Kidney tubule cell (primary cell): Measurements from ENCODE around the gene PLSCR5.
A peak's percentile ranks its signal among the peaks of the same experiment; 100 is the strongest.

Source experiments
- DNase-seq: peaks from one replicate; pipeline ENCODE4 v3.0.0-alpha.2; 2018; ENCODE audit warnings: low spot score

PLSCR5 gene

GRCh38 chr3:146585156-146585555, 20.0 kb downstream of the PLSCR5 start:
- DNase-seq: no peak

DNA sequence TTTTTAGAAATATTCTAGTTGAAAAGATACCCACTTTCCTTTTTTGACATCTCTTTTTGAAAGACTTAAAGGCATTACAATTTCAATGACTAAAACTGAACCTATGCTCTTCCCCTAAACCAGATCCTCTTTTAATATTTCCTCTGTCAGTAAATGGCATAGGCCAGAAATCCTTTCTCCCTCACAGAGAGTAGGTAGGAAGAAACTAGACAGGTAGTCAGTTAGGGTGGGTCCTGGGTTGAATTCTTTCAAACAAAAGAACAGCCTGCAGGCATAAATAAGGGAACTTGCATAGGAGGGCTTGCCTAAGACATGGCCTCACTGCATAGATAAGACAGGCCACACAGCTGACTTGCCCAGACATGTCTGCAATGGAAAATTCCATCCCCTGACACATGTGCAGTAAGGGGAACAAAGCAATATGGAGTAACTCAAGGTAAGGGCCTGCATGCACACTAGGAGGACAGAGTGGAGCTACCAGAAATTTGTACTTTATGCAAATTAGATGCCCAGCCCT, 23.1 kb downstream of the PLSCR5 start:
- DNase-seq: no peak

- DNase-seq: no peak
Observed at GRCh38 chr3:146581080-146581601, 24.0 kb downstream of the PLSCR5 start.

DNA sequence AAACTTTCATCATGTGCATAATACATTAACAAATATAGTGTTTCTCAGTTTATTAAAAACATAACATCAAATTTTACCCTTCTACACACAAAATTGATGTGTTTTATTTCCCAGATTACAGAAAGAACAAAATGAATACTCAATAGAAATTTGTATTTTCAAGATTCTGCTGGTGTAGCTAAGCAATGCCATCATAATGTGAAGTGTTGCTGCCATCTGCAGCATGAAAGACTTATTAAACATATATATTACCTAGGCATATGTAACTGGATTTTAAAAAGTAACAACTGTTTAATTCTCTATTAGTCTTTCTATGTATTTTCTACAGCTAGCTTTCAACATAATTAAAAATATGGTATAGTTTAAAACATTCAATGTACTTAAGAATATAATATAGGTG, 27.5 kb downstream of the PLSCR5 start:
- DNase-seq: peak; percentile 58

DNA sequence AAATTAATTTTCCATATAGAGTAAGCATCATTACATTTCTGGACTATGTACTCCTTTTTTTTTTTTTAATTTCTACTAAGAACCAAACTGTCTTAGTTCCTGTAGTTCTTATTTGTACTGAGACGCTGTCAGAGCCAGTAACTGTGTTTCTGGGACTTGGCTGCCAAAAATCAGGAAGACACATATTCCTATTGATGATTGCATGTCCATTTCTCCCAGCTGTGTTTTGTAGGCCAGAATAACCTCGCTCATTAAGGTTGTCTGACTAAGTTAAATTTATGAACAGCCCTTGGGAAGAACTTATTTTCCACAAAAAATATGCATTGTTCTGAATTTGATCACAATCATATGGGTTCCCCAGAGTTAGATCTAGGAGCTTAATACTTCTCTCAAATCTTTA, 29.5 kb downstream of the PLSCR5 start:
- no peak for DNase-seq

- DNase-seq: no peak
Observed at GRCh38 chr3:146574173-146574572, 31.0 kb downstream of the PLSCR5 start.

- no peak for DNase-seq
Observed at GRCh38 chr3:146569314-146569713, 35.8 kb downstream of the PLSCR5 start.

DNA sequence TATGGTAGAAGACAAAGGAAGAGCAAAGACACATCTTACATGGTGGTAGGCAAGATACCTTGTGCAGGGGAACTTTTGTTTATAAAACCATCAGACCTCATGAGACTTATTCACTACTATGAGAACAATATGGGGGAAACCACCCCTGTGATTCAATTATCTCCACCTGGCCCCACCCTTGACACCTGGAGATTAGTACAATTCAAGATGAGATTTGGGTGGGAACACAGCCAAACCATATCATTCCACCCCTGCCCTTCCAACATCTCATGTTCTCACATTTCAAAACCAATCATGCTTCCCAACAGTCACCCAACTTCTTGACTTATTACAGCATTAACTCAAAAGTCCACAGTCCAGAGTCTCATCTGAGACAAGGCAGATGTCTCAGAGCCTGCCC, 39.0 kb downstream of the PLSCR5 start:
- DNase-seq: no peak

DNA sequence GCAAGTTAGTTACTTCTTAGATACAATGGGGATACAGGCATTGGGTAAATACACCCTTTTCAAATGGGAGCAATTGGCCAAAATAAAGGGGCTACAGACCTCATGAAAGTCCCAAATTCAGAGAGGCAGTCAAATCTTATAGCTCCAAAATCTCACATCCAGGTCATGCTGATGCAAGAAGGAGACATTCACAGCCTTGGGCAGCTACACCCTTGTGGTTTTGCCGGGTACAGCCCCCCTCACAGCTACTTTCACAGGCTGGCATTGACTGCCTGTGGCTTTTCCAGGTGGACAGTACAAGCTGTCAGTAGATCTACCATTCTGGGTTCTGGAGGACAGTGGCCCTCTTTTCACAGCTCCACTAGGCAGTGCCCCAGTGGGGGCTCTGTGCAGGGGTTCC, 43.3 kb downstream of the PLSCR5 start:
- no peak for DNase-seq

GRCh38 chr3:146561463-146561862, 43.7 kb downstream of the PLSCR5 start:
- no peak for DNase-seq

- no peak for DNase-seq
Observed at GRCh38 chr3:146560678-146561077, 44.5 kb downstream of the PLSCR5 start.

GRCh38 chr3:146559388-146559787, 45.8 kb downstream of the PLSCR5 start:
- DNase-seq: no peak

DNA sequence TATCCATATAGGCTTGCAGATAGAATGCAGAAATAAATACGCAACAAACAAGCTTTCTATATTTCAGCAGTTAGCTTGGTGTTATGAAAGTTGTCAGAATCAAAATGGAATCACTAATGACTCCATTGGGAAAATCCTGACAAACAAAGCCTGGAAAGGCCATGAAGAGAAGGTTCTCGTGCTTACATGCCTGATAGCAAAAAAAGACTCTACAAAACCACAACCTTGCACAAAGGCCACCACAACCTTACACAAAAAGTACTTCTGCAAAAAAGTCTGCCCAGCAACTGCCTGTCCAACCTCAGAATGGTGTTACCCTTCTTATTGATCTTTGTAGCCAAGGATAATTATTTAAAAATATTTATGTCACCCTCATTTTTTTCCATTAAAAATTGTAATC, 46.4 kb downstream of the PLSCR5 start:
- DNase-seq: no peak

DNA sequence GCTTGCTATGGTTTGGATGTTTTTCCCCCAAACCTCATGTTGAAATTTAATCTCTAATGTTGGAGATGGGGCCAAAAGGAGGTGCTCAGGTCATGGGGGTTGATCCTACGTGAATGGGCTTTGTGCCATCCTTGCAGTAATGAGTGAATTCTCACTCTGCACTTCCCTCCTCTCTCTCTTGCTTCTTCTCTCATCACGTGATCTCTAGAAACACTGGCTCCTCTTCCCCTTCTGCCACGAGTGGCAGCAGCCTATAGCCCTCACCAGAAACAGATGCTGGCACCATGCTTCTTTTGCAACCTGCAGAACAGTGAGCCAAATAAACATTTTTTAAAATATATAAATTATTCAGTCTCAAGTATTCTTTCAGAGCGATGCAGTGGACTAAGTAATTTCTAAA, 47.4 kb downstream of the PLSCR5 start:
- no peak for DNase-seq

DNA sequence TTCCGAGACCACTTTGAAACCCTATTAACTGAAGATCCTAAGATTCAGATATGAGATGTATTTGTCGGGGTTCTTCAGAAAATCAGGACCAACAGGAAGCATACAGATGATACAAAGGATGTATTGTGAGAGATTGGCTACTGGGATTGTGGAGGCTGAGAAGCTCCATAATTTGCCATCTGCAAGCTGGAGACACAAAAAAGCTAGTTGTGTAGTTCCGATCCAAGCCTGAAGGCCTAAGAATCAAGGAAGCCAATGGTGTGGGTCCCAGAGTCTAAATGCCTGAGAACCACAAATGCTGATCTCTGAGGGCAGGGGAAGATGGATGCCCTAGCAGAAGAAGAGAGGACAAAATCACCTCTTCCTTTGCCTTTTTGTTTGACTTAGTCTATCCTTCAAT, 49.8 kb downstream of the PLSCR5 start:
- DNase-seq: no peak

DNA sequence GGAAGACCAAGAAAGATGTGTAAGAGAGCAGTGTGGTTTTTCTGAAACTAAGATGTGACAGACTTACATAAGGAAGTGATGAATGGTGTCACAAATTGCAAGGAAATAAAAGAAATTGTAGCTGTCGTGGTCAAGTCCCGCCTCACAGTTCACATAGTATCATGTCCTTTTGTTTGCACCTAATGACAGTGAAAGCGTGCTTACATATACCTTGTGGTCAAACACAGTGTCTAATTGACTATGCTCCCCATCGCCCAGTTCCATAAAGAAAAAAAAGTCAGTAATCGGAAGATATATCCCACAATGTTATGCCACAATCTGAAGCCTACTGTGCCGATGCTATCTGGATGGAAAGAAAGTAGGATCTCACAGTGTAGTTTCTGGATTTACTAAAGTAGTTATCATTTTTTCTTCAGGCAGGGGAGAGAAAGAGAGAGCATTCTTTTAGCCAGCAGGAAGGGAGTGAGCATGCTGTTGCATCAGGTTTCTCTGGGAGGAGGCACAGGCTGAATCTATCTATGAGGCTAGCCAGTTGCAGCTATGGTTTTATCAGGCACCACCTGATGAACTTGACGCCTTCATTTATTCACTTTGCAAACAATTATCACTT, 50.9 kb downstream of the PLSCR5 start:
- DNase-seq: no peak

- peak; percentile 75 for DNase-seq
Observed at GRCh38 chr3:146550743-146551510, 54.2 kb downstream of the PLSCR5 start.

DNA sequence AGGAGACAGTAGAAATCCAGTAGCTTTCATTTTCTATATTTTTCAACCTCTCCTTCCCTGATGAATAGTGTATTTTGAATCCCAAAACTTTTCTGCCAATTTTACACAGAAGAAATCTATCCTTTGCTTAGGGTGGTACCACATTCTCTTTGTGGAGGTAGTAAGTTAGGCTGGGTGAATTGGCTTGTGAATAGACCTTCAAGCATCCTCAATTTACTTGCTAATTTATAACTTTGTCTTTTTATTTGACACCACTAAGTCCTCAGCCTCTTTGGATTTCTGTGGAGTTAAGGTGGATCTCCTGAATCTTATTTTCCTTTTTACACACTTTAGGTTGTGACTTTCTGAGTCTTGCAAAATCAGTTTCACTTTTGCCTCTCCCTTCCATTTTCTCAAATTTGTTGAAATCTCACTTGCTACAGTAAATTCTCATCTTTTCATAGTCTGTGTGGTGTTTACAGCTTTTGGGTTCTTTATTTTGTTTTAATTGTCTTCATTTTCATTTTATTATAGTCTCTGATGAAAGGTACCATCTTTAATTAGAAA, 55.0 kb downstream of the PLSCR5 start:
- DNase-seq: no peak

DNA sequence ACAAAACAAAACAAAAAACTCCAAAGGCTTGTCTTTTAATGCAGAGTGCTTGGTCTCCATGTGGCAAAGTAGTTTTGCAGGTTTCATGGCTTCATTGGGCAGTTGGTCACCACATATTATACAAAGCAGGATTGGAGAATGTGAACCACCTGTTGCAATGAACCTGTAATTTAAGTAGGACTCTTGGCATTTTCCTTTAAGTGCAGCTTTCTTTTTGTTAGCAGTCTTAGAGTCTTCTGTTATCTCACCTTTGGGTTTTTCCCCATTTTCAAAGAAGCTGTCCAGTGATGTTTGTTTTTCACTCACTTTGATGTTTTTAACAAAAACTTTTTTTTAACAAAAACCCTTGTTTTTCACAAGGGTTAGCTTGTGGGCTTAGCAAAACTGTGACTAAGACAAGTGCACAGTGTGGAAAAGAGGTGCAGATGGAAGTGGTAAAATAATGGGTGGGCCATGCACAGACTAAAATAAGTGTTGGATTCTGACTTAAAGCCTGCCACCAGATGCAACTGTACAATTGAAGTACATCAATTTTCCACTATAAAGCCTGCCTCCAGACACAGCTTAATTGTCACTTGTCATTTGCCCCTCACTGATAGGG, 57.8 kb downstream of the PLSCR5 start:
- DNase-seq: no peak

GRCh38 chr3:146546366-146546965, 58.7 kb downstream of the PLSCR5 start:
- peak; percentile 56 for DNase-seq

- no peak for DNase-seq
Observed at GRCh38 chr3:146544929-146545528, 60.1 kb downstream of the PLSCR5 start.
